ENCODE results near the gene ZNF200. TPM values are rescaled to one million over a fixed set of nuclear protein-coding genes. Genes with fewer than 3 reads are reported as not detected.

ZNF200 gene
- total and polyA plus RNA-seq, 2 of the 13 experiments (the other 11 are each of a cell fraction or from before 2014, with no cell fraction given): 3.5 to 16.5 TPM

DNA sequence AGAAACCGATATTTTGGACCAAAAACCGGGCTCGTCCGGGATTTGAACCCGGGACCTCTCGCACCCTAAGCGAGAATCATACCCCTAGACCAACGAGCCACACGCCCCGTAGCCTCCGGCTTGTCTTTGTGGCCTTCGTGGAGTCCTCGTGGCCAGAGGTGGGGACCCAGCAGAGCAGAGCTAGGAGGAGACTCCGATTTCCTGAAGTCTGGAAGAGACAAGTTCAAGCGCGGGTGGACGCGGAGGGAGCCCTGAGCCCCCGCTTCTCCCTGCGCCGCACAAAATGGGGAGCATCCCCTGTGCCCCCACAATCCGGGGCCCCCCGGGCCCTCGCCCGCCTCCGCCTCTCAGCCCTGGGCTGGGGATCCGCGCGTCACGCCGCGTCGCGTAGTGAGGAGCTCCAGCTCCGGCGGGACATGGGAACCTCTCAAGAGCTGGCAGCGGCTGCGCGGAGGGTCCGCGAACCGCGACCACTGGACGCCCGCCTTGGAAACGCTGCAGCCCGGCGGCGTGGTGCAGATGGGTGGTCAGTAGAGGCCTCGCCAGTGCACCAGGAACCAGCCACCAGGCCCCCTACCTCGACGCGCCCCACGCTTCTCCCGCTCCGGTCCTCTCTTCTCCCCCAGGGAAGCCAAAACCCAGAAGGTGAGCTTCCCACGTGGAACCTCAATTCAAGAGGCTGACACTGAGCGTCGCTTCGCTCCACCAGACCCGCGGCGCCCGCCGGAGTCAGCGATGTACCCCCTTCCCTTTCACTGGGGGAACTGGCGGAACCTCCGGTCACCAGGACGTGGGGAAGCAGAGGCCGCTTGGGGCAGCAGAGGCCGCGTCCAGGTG, 52.1 kb downstream of the ZNF200 start (continued):
- TF ChIP-seq ATM (IDR thresholded peaks at IDR 0.05; ENCODE audit: borderline replicate concordance): no peak
- TF ChIP-seq FOSL2 (CRISPR knock-in tag; IDR thresholded peaks at IDR 0.05): peak; percentile 46; the same call in 1 of the 2 replicates
- peak; percentile 43; the same call in 1 of the 2 replicates for TF ChIP-seq ATF7-NPFF (CRISPR knock-in tag; IDR thresholded peaks at IDR 0.05; ENCODE audit: low read depth)
- TF ChIP-seq PCBP1 (IDR thresholded peaks at IDR 0.05; ENCODE audit: borderline replicate concordance, low read depth, low read length): no peak
- 0 out of 2 replicates have a peak, but pooled peaks have one; percentile 33 for TF ChIP-seq SP2 (CRISPR knock-in tag; IDR thresholded peaks at IDR 0.05)
- TF ChIP-seq, protein P1, sequence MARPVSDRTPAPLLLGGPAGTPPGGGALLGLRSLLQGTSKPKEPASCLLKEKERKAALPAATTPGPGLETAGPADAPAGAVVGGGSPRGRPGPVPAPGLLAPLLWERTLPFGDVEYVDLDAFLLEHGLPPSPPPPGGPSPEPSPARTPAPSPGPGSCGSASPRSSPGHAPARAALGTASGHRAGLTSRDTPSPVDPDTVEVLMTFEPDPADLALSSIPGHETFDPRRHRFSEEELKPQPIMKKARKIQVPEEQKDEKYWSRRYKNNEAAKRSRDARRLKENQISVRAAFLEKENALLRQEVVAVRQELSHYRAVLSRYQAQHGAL (CRISPR knock-in tag; IDR thresholded peaks at IDR 0.05; ENCODE audit: not compliant biosample characterization): no peak
- peak; percentile 79 for TF ChIP-seq PRPF4 (IDR thresholded peaks at IDR 0.05; ENCODE audit: low read depth, low read length, poor library complexity, severe bottlenecking)
- peak; percentile 49; the same call in 1 of the 2 replicates for TF ChIP-seq KDM3A (CRISPR knock-in tag; IDR thresholded peaks at IDR 0.05; ENCODE audit: low read depth)
- 0 out of 2 replicates have a peak, but pooled peaks have one; percentile 26 for TF ChIP-seq GFI1 (CRISPR knock-in tag; IDR thresholded peaks at IDR 0.05; ENCODE audit: borderline replicate concordance)
- no peak for TF ChIP-seq LCORL (IDR thresholded peaks at IDR 0.05)
- peak; percentile 59; the same call in 1 of the 2 replicates for TF ChIP-seq LCORL (CRISPR knock-in tag; IDR thresholded peaks at IDR 0.05)
- peak; percentile 80; the same call in 1 of the 2 replicates for TF ChIP-seq ZNF33A (CRISPR knock-in tag; IDR thresholded peaks at IDR 0.05; ENCODE audit: borderline replicate concordance)
- TF ChIP-seq ZNF34 (CRISPR knock-in tag; IDR thresholded peaks at IDR 0.05; ENCODE audit: borderline replicate concordance): 0 out of 2 replicates have a peak, but pooled peaks have one; percentile 51
- no peak for TF ChIP-seq ZNF652 (CRISPR knock-in tag; IDR thresholded peaks at IDR 0.05; ENCODE audit: borderline replicate concordance, low read depth)
- no peak for TF ChIP-seq ZSCAN5A (CRISPR knock-in tag; IDR thresholded peaks at IDR 0.05; ENCODE audit: borderline replicate concordance)
- TF ChIP-seq ZFP90 (CRISPR knock-in tag; IDR thresholded peaks at IDR 0.05; ENCODE audit: borderline replicate concordance): peak; percentile 35; the same call in 1 of the 2 replicates
- TF ChIP-seq SMAD3 (CRISPR knock-in tag; IDR thresholded peaks at IDR 0.05): 0 out of 2 replicates have a peak, but pooled peaks have one; percentile 56
- TF ChIP-seq TEAD2 (CRISPR knock-in tag; IDR thresholded peaks at IDR 0.05): no peak
- TF ChIP-seq, protein P2, sequence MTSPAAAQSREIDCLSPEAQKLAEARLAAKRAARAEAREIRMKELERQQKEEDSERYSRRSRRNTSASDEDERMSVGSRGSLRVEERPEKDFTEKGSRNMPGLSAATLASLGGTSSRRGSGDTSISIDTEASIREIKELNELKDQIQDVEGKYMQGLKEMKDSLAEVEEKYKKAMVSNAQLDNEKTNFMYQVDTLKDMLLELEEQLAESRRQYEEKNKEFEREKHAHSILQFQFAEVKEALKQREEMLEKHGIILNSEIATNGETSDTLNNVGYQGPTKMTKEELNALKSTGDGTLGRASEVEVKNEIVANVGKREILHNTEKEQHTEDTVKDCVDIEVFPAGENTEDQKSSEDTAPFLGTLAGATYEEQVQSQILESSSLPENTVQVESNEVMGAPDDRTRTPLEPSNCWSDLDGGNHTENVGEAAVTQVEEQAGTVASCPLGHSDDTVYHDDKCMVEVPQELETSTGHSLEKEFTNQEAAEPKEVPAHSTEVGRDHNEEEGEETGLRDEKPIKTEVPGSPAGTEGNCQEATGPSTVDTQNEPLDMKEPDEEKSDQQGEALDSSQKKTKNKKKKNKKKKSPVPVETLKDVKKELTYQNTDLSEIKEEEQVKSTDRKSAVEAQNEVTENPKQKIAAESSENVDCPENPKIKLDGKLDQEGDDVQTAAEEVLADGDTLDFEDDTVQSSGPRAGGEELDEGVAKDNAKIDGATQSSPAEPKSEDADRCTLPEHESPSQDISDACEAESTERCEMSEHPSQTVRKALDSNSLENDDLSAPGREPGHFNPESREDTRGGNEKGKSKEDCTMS (CRISPR knock-in tag; conservative IDR thresholded peaks at IDR 0.05): no peak
- TF ChIP-seq WIZ (CRISPR knock-in tag; IDR thresholded peaks at IDR 0.05): no peak
- TF ChIP-seq, protein P3, sequence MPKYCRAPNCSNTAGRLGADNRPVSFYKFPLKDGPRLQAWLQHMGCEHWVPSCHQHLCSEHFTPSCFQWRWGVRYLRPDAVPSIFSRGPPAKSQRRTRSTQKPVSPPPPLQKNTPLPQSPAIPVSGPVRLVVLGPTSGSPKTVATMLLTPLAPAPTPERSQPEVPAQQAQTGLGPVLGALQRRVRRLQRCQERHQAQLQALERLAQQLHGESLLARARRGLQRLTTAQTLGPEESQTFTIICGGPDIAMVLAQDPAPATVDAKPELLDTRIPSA (CRISPR knock-in tag; IDR thresholded peaks at IDR 0.05; ENCODE audit: borderline replicate concordance): 0 out of 2 replicates have a peak, but pooled peaks have one; percentile 52
- TF ChIP-seq ARNT2 (CRISPR knock-in tag; IDR thresholded peaks at IDR 0.05; ENCODE audit: low read depth): peak; percentile 56
- TF ChIP-seq TRIM24 (CRISPR knock-in tag; IDR thresholded peaks at IDR 0.05): no peak
- TF ChIP-seq JUNB (CRISPR knock-in tag; IDR thresholded peaks at IDR 0.05; ENCODE audit: borderline replicate concordance): no peak

All from HepG2 (cell line).